Measurements from ENCODE around the gene ARHGEF17. TPM values are rescaled to one million over a fixed set of nuclear protein-coding genes. Genes with fewer than 3 reads are reported as not detected.

Gene ARHGEF17
- polyA plus RNA-seq, 1 donor (not counting 4 experiments of a cell fraction or from before 2014, with no cell fraction given) = 5.1 TPM

GRCh38 chr11:73321604-73322381, 13.7 kb downstream of the ARHGEF17 start:
- Histone ChIP-seq H3K36me3 (ENCODE audit: control insufficient read depth in 2 of 2, extremely low read depth in 1 of 2, insufficient read depth in 2 of 2, low read length in 2 of 2) (no peaks in the 10 kb centered on the region), H3K9me1 (ENCODE audit: control insufficient read depth, extremely low read depth, insufficient read depth, low read length) (no peaks in the 10 kb centered on the region), H3K79me2 (ENCODE audit: control insufficient read depth, insufficient read depth, low read length) (no peaks in the 10 kb centered on the region), H3K9ac (ENCODE audit: control insufficient read depth, extremely low read depth, insufficient read depth, low read length) (no peak overlapping the region), H3K27ac (ENCODE audit: control insufficient read depth, insufficient read depth, low read length) (no peak overlapping the region), H3K9me3 (ENCODE audit: control insufficient read depth, low read depth, low read length) (no peaks in the 10 kb centered on the region), H3K27me3 (ENCODE audit: control insufficient read depth, extremely low read depth, insufficient read depth, low read length) (no peaks in the 10 kb centered on the region), H3K4me3 (ENCODE audit: control insufficient read depth in 2 of 3, extremely low read depth in 1 of 3, insufficient read depth in 2 of 3, low read depth in 1 of 3, low read length in 3 of 3) (no peak overlapping the region), H3K4me1 (ENCODE audit: control insufficient read depth, extremely low read depth, insufficient read depth, low read length) (no peaks in the 10 kb centered on the region), H3K4me2 (ENCODE audit: control insufficient read depth, extremely low read depth, insufficient read depth, low read depth, low read length) (no peak overlapping the region), H2AFZ (ENCODE audit: control insufficient read depth, low read length) (no peak overlapping the region), H4K20me1 (ENCODE audit: control insufficient read depth, extremely low read depth, insufficient read depth, low read length) (peaks cover 2% of the 10 kb centered on the region)
- dilution Hi-C loops (cut with MboI; ENCODE audit: extremely low pct_ligation_motif_present, low sequenced_read_pairs) = no loop called here
- TF ChIP-seq EZH2 (IDR thresholded peaks at IDR 0.05; ENCODE audit: low read length) (no peak), CTCF (optimal IDR thresholded peaks at IDR 0.05 in 1 of 3, IDR thresholded peaks at IDR 0.05 in 1 of 3, conservative IDR thresholded peaks at IDR 0.05 in 1 of 3; ENCODE audit: extremely low read depth in 1 of 3, insufficient read depth in 2 of 3, low read length in 3 of 3) (no peak)
- no peak for FAIRE-seq
- DNase-seq (ENCODE audit: low read depth, low spot score) = no peak

- no peaks in the 10 kb centered on the region for H3K36me3 ChIP-seq (ENCODE audit: control insufficient read depth in 2 of 2, extremely low read depth in 1 of 2, insufficient read depth in 2 of 2, low read length in 2 of 2)
- peaks cover 2% of the 10 kb centered on the region for H4K20me1 ChIP-seq (ENCODE audit: control insufficient read depth, extremely low read depth, insufficient read depth, low read length)
- TF ChIP-seq EZH2 (IDR thresholded peaks at IDR 0.05; ENCODE audit: low read length) (no peak), CTCF (optimal IDR thresholded peaks at IDR 0.05 in 1 of 3, IDR thresholded peaks at IDR 0.05 in 1 of 3, conservative IDR thresholded peaks at IDR 0.05 in 1 of 3; ENCODE audit: extremely low read depth in 1 of 3, insufficient read depth in 2 of 3, low read length in 3 of 3) (no peak)
- H3K9me1 ChIP-seq (ENCODE audit: control insufficient read depth, extremely low read depth, insufficient read depth, low read length) = no peaks in the 10 kb centered on the region
- DNase-seq (ENCODE audit: low read depth, low spot score) (no peak), FAIRE-seq (no peak)
- peaks cover 6% of the 10 kb centered on the region for H3K4me1 ChIP-seq (ENCODE audit: control insufficient read depth, extremely low read depth, insufficient read depth, low read length)
- no peak overlapping the region for H3K4me2 ChIP-seq (ENCODE audit: control insufficient read depth, extremely low read depth, insufficient read depth, low read depth, low read length)
- dilution Hi-C loops (cut with MboI; ENCODE audit: extremely low pct_ligation_motif_present, low sequenced_read_pairs) = no loop called here
- H3K27me3 ChIP-seq (ENCODE audit: control insufficient read depth, extremely low read depth, insufficient read depth, low read length) = no peaks in the 10 kb centered on the region
- H3K4me3 ChIP-seq (ENCODE audit: control insufficient read depth in 2 of 3, extremely low read depth in 1 of 3, insufficient read depth in 2 of 3, low read depth in 1 of 3, low read length in 3 of 3) = no peak overlapping the region
- no peak overlapping the region for H2AFZ ChIP-seq (ENCODE audit: control insufficient read depth, low read length)
- no peak overlapping the region for H3K9ac ChIP-seq (ENCODE audit: control insufficient read depth, extremely low read depth, insufficient read depth, low read length)
- no peak overlapping the region for H3K27ac ChIP-seq (ENCODE audit: control insufficient read depth, insufficient read depth, low read length)
- no peaks in the 10 kb centered on the region for H3K79me2 ChIP-seq (ENCODE audit: control insufficient read depth, insufficient read depth, low read length)
- no peaks in the 10 kb centered on the region for H3K9me3 ChIP-seq (ENCODE audit: control insufficient read depth, low read depth, low read length)
Observed at GRCh38 chr11:73322382-73323306, 14.6 kb downstream of the ARHGEF17 start.

Measured in keratinocyte (primary cell).